ENCODE results near the gene CHD5. TPM values are rescaled to one million over a fixed set of nuclear protein-coding genes. Genes with fewer than 3 reads are reported as not detected.
A peak's percentile ranks its signal among the peaks of the same experiment; 100 is the strongest.

Gene CHD5
- polyA plus RNA-seq, 4 donors, result 0.14 to 0.63 (median 0.36) TPM

DNA sequence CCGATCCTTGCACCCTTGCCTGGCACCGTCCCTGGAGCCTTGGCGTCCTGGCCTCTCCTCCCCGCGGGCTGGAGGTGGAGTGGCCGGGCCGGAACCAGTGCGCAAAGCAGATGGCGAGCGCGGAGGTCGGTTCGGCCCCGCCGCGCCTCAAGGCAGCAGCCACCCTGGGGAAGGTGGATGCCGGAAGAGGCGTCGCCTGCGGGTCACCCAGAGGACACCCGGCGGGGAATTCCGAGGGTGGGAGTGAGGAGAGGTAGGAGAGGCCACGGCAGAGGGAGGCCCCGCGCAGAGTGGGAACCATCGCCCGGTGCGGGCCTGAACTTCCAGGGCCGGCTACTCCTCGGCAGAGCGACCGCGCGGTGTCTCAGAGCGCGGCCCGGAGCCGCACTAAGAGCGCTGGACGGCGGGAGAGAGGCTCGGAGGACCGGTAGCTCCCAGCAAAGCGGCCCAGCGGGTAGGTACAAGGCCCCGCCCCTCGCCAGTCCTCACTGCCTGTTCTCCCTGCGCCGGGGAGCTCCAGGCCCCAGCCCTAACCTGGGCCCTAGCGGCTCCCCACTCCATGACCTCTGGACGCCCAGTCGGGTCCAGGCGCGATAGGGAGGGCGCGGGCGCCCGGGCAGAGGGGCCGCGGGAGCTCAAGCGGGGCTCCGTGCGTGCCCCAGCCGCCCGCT lies 25.9 kb upstream of the CHD5 start, which contains the start of gene RNF207:
RNF207 (plus strand) TSS at position 271 of the 671 bp plus-strand sequence. CDS start 417 bp downstream, outside the sequence.
- DNase-seq (ENCODE audit: low read depth in 4 of 4, low spot score in 3 of 4), result peak in 1 of 4 donors; percentile 59

DNA sequence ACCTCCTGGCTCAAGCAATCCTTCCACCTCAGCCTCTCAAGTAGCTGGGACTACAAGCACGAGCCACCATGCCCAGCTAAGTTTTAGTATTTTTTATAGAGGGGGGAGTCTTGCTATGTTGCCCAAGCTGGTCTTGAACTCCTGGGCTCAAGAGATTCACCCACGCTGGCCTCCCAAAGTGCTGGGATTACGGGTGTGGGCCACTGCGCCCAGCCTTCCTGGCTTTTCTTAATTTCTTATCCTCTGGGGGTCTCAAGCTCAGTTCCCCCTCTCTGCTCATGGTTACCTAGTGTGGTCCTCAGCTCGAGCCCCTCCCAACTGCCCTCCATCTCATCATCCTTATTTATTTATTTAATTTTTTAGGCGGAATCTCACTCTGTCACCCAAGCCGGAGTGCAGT lies 22.1 kb upstream of the CHD5 start:
- DNase-seq (ENCODE audit: low read depth in 4 of 4, low spot score in 3 of 4), result no peak

DNA sequence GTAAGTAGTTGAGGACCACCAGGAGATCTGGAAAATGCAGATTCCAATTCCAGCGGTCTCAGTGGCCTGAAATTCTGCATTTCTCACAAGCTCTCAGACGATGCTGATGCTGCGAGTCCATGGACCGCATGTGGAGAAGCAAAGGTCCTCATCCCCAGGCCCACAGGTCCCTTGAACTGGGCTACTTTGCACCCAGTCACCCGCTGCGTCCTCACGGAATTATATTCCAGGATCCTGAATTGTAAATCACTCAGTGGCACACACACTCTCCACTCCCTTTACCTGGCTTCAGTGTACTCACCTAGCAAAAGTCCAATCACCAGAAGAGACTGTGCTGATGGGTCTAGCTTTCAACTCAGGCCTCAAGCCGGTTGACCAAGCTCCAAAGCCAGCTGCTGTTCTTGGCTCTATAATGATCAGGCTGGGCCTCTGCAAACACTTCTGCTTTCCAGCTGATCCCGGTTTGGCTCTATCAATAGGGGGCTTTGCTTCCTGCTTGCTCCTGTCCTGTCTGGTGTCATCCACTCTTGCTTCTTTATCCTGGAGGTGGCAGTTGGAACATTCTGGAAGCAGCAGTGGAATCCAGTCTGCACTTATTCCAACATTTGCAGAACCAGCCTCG lies 20.2 kb upstream of the CHD5 start:
- no peak for DNase-seq (ENCODE audit: low read depth in 4 of 4, low spot score in 3 of 4)

DNA sequence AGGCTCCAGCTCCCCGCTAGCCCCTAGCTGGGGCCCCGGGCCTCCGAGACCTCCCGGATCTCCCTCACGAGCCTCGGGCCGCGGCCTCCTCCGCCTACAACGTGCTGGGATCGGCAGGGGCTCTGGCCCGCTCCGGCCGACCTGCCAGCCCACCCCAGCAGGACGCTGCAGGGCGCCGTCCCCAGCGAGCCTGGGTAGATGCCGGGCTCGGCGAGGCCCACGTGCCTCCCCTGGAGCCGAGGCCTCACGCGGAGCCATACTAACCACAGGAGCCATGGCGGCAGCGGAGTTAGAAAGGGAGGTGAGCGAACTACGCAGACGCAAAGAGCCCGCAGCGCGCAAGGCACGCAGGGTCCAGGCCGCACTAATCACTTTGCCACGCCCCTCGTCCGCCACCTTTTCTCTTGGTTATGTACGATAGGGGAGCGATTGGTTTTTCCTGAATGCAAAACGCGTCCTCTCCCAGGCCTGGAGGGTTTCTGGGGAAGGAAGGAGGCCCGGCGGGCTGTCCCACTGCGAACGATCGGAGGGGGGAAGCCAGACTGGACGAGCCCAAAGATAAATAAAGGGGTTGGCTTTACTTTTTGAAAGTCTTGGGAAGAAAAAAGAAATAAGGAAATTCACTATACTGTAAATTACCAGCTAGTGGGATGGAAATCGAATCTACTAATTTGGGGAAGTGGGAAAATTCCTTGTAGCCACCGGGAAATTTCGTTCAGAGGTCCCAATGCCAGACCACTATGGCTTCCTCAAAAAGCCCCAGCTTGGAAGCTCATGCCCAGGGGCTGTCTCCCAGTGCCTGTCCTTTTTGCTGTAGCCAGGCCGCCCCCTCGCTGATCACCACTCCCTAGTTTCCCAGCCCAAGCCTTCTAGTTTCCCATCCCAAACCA lies 19.4 kb upstream of the CHD5 start, which contains the start of gene RPL22:
RPL22 (minus strand) TSS at position 298 of the 890 bp plus-strand sequence; CDS start at position 276, 22 bp downstream.
- DNase-seq (ENCODE audit: low read depth in 4 of 4, low spot score in 3 of 4), result peak; percentile 96 to 99 (median 98)

DNA sequence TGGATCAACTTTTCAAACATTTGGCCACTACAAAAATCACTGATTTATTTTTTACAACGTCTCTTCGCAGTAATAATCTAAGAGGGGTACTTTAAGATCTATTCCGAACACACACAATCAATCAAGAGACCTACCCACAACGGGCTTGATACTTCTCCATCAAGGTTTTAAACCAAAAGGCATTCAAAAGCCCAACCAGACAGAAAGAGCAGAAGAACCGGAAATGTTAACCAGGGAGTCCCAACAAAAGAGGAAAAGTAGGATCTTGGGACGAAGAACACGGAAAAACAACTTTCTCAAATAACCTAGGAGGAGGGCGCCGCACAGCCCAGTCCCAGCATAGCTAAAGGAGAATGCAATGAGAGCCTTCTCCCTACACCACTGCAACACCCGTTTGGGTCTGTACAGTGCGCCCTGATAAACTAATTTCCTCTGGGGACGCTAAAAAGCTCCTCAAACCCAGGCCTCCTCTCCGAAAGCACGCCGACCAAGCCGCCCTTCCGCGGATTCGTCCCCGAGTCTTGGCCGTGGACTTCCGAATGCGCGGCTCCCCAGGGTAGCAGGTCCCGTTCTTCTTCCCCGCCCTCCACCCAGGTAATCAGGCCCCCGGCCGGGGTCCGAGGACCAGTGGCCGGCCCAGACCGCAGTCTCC lies 18.7 kb upstream of the CHD5 start:
- DNase-seq (ENCODE audit: low read depth in 4 of 4, low spot score in 3 of 4), result no peak

DNA sequence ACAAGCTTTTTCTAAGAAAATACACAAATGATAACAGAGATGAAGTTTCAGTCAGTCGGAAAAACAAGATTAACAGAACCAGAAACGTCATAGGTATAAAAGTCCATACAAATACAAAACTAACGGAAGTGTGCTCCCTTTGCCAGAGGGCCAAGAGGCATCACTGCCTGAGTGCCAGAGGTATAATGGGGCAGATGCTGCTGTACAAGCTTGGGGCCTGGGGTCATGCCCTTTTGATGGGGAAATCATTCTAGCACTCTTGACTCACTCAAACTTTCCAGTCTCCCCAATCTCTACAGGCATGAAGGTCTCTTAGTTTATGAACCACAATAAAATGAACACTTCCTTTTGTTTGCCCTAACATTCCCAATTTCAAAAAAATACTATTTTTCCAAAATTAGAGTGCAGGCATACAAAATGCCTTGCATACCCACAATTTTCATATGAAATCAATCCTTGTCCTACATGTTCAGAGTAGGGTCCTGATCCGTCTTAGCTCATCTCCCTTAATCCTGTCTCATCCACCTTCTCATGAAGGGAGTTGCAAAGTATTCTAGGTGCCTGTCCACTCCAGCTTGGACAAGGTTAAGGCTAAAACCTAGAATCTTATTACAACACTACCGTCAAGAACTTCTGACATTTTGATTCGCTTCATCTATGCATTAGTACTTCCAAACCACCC lies 17.8 kb upstream of the CHD5 start:
- no peak for DNase-seq (ENCODE audit: low read depth in 4 of 4, low spot score in 3 of 4)

DNA sequence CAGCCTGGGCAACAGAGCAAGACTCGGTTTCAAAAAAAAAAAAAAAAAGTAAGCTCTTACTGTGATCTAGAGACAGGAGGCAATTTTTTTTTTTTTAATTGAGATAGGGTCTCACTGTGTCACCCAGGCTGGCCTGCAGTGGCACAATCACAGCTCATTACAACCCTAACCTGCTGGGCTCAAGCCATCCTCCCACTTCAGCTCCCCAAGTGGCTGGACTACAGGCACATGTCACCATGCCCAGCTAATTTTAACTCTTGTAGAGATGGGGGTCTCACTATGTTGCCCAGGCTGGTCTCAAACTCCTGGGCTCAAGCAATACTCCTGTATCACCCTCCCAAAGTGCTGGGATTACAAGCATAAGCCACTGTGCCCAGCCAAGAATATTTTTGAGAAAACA lies 11.8 kb upstream of the CHD5 start:
- no peak for DNase-seq (ENCODE audit: low read depth in 4 of 4, low spot score in 3 of 4)

DNA sequence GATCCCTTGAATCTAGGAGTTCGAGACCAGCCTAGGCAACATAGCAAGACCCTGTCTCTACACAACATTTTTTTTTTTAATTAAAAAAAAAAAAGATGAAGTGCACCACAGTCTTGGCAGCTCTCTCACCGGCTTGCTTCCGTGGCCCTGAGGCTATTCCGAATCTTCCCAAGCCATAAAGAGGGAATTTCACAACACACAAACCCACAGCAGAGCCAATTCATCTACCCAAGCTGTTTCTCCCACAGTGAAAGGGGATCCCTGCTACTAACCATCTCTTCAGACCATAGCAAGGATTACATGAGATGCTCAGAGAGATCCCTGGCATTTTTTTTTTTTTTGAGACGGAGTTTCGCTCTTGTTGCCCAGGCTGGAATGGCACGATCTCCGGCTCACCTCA lies 8.3 kb upstream of the CHD5 start:
- no peak for DNase-seq (ENCODE audit: low read depth in 4 of 4, low spot score in 3 of 4)

DNA sequence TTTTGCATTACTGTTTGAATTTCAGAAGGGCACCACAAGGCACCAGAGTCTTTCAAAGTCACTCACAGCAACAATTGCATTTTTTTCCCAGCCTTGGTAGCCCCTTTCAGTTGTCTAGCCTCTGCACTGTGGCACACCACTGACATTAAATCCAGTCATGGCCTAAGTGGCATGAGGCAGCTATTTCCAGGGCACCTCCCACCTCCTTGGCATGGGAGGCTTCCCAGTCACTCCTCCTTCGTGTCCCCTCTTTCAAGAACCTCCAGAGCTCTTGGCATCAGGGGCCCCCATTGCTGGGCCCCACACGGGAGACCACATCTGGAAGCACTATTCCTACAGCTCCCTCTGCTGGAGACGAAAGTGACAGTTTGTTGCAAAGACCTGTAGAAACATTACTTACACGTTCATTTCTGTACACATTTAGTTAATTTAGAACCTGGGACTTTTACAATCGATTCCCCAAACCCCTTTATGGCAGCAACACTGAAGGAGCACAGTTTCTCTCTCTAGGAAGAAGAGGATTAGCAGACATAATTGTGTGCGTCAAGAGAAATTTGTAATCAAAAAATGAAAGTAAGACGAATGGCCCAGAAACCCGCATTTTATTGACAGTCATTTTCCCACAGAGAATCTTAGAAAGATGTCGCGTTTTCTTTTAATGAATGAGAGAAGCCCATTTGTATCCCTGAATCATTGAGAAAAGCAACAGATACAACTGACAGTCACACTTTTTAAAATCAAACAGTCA lies 5.7 kb upstream of the CHD5 start:
- DNase-seq (ENCODE audit: low read depth in 4 of 4, low spot score in 3 of 4), result no peak

DNA sequence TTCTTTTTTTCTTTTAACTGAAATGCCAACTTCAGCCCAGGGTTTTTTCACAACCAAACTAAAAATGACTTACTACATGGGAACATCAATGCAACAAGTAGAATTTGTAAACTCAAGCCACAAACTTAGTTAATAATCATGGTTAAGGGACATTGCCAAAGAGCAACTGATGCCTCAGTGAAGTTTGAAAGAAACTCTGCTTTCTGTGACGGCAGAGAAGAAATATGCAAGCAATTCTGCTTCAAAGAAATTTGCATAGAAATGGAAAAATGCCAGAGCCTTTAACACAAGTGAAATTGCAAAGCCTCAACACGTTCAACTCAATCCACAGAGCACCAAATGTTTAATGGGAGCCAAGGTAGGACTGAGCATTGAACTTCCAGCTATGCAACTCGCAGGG lies 5.0 kb upstream of the CHD5 start:
- DNase-seq (ENCODE audit: low read depth in 4 of 4, low spot score in 3 of 4), result no peak

DNA sequence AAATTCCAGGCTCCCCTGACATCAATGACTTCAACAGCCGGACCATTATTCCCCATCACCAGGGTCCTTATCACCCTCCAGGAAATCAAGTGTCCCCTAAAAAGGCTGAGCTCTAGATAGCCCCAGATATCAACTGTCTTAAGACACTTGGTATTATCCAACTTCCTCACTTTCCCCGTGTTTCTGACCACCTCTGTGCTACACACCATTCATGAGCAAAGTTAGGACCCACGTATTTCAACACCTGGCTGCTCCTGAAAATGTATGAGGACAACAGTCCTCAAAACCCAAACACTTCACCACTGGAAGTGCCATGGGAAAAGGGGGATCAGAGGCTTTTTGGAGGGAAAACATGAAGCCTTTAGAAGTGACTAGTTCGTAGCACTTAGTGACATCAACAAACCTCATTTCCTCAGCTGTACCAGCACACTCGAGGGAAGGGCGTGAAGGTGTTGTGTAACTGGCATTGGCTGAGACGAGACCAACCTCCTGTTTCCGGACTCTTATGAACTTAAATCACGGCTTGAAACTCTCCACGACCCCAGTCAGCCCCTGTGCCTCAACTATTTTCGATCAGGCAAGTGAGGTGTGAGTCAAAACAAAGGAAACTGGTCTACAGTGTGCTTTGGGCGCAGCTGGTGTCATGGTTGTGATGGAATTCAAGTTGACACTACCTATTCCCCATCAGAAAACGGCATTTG lies 4.1 kb upstream of the CHD5 start:
- no peak for DNase-seq (ENCODE audit: low read depth in 4 of 4, low spot score in 3 of 4)

DNA sequence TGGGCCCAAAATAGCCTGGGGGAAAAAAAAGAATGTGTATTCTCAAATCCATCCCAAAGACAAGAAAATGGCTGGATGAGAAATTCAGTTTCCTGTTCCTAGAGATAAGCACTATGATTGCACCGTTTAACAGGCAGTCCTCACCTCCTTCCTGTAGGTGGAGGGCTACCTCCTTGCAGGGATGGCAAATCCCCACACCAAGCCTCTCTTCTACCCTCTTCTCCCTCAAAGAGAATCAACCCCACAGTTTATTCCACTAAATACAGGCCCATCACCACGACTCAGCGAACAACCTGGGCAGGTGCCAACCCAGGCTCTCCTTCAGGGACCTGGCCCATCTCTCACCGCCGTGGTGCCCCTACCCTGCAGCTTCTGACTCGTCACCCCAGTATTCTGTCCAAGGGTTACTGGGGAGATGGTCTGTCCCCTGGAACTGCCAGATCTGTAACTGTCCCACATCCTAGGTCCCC lies 3.4 kb upstream of the CHD5 start:
- DNase-seq (ENCODE audit: low read depth in 4 of 4, low spot score in 3 of 4), result no peak

DNA sequence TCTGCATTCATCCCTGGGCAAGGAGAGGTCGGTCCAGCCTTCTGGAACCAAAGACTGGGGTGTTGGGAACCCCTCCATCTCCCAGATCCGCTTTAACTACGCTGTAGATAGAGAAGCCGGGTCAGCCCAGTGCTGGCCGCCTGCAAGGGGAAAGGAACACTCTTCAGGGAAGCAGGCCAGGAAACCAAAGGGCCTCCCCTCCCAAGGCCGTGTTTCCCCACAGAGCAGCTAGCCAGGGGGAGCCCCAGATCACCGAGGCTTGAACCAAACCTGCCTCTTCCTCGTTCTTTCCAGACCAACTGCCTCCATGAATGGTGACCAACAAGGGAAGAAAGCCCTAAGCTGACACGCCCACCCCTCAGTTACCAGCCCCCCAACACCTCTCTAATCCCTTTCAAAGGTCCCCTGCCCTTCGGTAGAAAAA lies 1.2 kb upstream of the CHD5 start:
- DNase-seq (ENCODE audit: low read depth in 4 of 4, low spot score in 3 of 4), result no peak

DNA sequence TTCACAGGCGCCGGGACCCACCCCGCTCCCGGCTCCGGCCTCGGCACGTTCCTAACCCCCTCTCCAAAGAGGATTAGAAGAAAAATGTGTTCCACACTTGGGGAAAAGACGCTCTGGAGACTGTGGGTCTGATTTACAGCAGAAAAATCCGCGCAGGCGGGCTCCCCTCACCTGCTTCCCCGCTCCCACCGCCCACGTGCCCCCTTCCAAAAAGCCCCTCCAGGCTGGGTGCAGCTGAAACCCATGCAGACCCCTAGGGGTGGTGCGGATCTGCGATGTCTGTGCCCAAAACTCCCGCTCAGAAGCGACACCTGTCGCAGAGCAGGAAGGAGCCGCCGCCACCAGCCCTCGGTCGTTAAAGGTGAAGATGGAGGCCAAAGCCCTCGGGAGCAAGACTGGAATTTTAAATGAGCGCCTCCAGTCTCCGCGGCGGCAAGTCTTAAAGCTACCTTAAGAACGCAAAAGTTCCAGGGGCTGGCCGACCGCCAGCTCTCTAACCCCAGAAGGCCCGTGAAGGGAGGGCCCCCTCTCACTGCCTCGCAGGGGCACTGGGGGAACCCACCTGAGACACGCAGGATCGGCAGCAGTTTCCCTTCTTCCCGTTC lies 688 bp upstream of the CHD5 start:
- DNase-seq (ENCODE audit: low read depth in 4 of 4, low spot score in 3 of 4), result no peak

DNA sequence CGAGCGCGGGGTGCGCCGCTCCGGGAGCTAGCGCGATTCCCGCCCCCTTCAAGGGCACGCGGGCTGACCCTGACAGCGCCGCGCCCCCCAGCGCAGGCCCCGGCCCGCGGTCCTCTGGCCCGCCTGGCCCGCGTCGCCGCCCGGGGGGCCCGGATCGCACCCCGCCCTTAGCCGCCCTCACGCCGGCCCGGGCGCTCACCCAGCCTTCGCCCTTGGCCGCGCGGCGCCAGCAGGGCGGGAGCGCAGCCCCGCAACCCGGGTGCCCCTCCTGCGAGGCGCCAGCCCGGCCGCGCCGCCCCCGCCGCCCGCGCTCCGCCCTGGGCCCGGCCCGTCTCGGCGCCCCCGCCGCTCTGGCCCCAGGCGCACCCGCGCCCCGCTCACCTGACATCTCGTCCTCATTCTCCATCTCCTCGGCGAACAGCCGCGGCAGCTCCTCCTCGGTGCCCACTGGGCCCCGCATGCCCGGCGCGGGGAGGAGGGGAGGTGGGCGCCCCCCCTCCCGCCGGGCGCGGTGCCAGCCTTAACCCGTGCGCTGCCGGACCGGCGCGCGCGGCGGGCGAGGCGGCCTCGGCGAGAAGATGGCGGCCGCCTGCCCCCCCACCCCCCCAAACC lies 451 bp downstream of the CHD5 start:
- no peak for DNase-seq (ENCODE audit: low read depth in 4 of 4, low spot score in 3 of 4)

DNA sequence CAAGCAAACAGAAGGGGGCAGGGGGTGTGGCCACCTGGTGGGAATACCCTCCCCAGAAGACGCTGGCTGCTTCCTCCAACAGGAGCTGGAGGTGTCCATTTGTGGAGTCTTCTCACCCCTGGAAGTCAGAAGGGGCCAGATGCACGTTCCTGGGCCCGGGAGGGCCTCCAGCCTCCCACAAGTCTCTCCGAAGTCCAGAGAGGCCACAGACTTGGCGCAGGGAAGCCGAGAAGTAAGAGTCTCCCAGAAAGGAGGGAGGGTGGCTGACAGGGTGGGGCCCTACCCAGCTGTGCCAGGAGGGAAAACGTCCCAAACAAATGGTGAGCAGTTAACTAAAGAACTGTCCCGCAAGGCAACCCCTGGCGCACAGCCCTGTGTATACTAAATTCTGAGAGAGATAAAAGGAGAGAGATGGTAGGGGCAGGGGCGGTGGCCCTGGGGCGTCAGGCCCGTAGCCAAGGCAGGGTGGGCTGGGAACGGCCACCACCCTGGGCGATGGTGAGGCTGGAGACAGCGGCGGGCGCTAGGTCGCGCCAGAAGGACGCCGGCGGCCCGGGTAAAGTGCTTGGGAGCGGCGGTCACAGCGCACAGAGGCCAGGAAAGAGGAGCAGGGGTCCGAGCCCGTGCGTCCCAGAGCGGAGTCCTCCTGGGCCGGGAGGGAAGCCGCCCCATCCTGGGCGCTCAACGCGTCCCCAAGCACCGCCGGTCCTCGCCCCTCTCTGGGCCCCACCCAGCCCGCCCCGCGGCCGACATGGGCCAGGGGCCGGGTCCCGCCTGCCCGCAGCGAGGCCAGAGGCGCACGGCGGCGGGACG lies 1.2 kb downstream of the CHD5 start:
- DNase-seq (ENCODE audit: low read depth in 4 of 4, low spot score in 3 of 4), result no peak

Measured in left renal pelvis (tissue), 4 donors.